DMS79 (cell line): ENCODE data around the gene KRTAP10-11.

Experiments used
- DNase-seq: peaks from one replicate; lab custom pipeline; 2025; lab: John Stamatoyannopoulos, UW

The KRTAP10-11 gene

GRCh38 chr21:44695184-44695583 lies 49.0 kb downstream of the KRTAP10-11 start:
- no peak for DNase-seq

GRCh38 chr21:44695641-44696040 lies 49.4 kb downstream of the KRTAP10-11 start:
- DNase-seq = no peak

GRCh38 chr21:44696572-44696971 lies 50.4 kb downstream of the KRTAP10-11 start:
- no peak for DNase-seq
